Suprapubic skin (tissue), 4 donors: ENCODE measurements around the gene SMG5. TPM values are rescaled to one million over a fixed set of nuclear protein-coding genes. Genes with fewer than 3 reads are reported as not detected.
A peak's percentile ranks its signal among the peaks of the same experiment; 100 is the strongest.
"Not testable (repeated sequence)": the region's sequence is repeated elsewhere in the genome, so short reads cannot be mapped to it uniquely, and the experiment has no call there.

Source experiments
- DNase-seq, 2 donors: peaks; one replicate each; pipeline ENCODE4 v3.0.0-alpha.2; 2019; ENCODE audit warnings: low spot score in 2 of 2
- H3K27ac ChIP-seq: fragments of 200-600 bp; sonication (generic); one replicate; pipeline ENCODE4 v1.5.1; 2019
- H3K27me3 ChIP-seq: fragments of 200-600 bp; sonication (generic); one replicate; pipeline ENCODE4 v1.5.1; 2019
- H3K36me3 ChIP-seq: fragments of 200-600 bp; sonication (generic); one replicate; pipeline ENCODE4 v1.5.1; 2019
- H3K4me1 ChIP-seq: fragments of 200-600 bp; sonication (generic); one replicate; pipeline ENCODE4 v1.5.1; 2019
- H3K4me3 ChIP-seq: fragments of 200-600 bp; sonication (generic); one replicate; pipeline ENCODE4 v1.5.1; 2019; ENCODE audit warnings: mild to moderate bottlenecking
- H3K9me3 ChIP-seq: fragments of 200-600 bp; sonication (generic); one replicate; pipeline ENCODE4 v1.5.1; 2019
- CTCF ChIP-seq, 2 donors: fragments of 200-600 bp in 1 of 2; fragments of 450-650 bp in 1 of 2; sonication (generic) in 1 of 2; IDR thresholded peaks; one replicate each; pipeline ENCODE4 v1.5.1; 2016 to 2019; ENCODE audit warnings: antibody characterized with exemption in 2 of 2, mild to moderate bottlenecking in 1 of 2, moderate library complexity in 1 of 2
- EP300 ChIP-seq: sonication (generic); formaldehyde crosslinking; IDR thresholded peaks from one replicate; pipeline ENCODE4 v1.6.1; 2017; ENCODE audit warnings: antibody characterized with exemption
- POLR2A ChIP-seq, 2 donors: fragments of 450-650 bp; IDR thresholded peaks; one replicate each; pipeline ENCODE4 v1.6.1; 2017; ENCODE audit warnings: antibody characterized with exemption in 2 of 2, mild to moderate bottlenecking in 2 of 2, moderate library complexity in 2 of 2
- POLR2AphosphoS5 ChIP-seq, 3 donors: sonication (generic); formaldehyde crosslinking; IDR thresholded peaks; one replicate each; pipeline ENCODE4 v1.6.1; 2017; ENCODE audit warnings: antibody characterized with exemption in 3 of 3
- WGBS: methylation state at CpG from one replicate; pipeline ENCODE4 v1.1.5; 2018; 5-methylcytosine and 5-hydroxymethylcytosine counted together
- total RNA-seq, 4 donors: library from RNA; depleted of rRNA; stranded (reverse); fragments of >200 nt; gene quantifications; one replicate each; pipeline ENCODE4 v1.1.0, GENCODE V29; 2016

The SMG5 gene
- total RNA-seq, 4 donors from 2014 or later = 68.0 to 170 (median 76.6) TPM

GRCh38 chr1:156225677-156226014 lies 57.0 kb downstream of the SMG5 start:
- Histone ChIP-seq H3K36me3 (peaks cover 65% of the 10 kb centered on the region), H3K9me3 (no peaks in the 10 kb centered on the region), H3K27me3 (no peaks in the 10 kb centered on the region), H3K4me1 (peaks cover 6% of the 10 kb centered on the region), H3K4me3 (no peak overlapping the region), H3K27ac (no peak overlapping the region)
- TF ChIP-seq CTCF (IDR thresholded peaks at IDR 0.05) (no peak), POLR2A (IDR thresholded peaks at IDR 0.05) (no peak), EP300 (no peak), POLR2AphosphoS5 (IDR thresholded peaks at IDR 0.05) (no peak)
- DNase-seq = no peak
- WGBS = 11% methylated on average over 2 of the region's 2 CpGs

- 94% methylated on average over 13 of the region's 13 CpGs for WGBS
- no peak overlapping the region for H3K27ac ChIP-seq
- DNase-seq = no peak
- no peaks in the 10 kb centered on the region for H3K9me3 ChIP-seq
- H3K36me3 ChIP-seq = peaks cover 46% of the 10 kb centered on the region
- no peaks in the 10 kb centered on the region for H3K27me3 ChIP-seq
- H3K4me1 ChIP-seq = peaks cover 21% of the 10 kb centered on the region
- TF ChIP-seq POLR2AphosphoS5 (IDR thresholded peaks at IDR 0.05) = no peak
- no peak for TF ChIP-seq CTCF (IDR thresholded peaks at IDR 0.05)
- no peak for TF ChIP-seq EP300
- TF ChIP-seq POLR2A (IDR thresholded peaks at IDR 0.05) = no peak
- no peak overlapping the region for H3K4me3 ChIP-seq
Observed at GRCh38 chr1:156221986-156222692, 60.5 kb downstream of the SMG5 start.

- H3K9me3 ChIP-seq = no peaks in the 10 kb centered on the region
- peaks cover 35% of the 10 kb centered on the region for H3K36me3 ChIP-seq
- H3K27ac ChIP-seq = no peak overlapping the region
- H3K27me3 ChIP-seq = no peaks in the 10 kb centered on the region
- no peak overlapping the region for H3K4me3 ChIP-seq
- peaks cover 21% of the 10 kb centered on the region for H3K4me1 ChIP-seq
- DNase-seq = no peak
- 98% methylated on average over 9 of the region's 9 CpGs for WGBS
- no peak for TF ChIP-seq POLR2A (IDR thresholded peaks at IDR 0.05)
- no peak for TF ChIP-seq EP300
- no peak for TF ChIP-seq CTCF (IDR thresholded peaks at IDR 0.05)
- TF ChIP-seq POLR2AphosphoS5 (IDR thresholded peaks at IDR 0.05) = no peak
Observed at GRCh38 chr1:156220226-156220625, 62.4 kb downstream of the SMG5 start.

GRCh38 chr1:156217871-156218270 lies 64.8 kb downstream of the SMG5 start:
- H3K4me1 ChIP-seq = peaks cover 34% of the 10 kb centered on the region
- no peak for TF ChIP-seq POLR2AphosphoS5 (IDR thresholded peaks at IDR 0.05)
- TF ChIP-seq CTCF (IDR thresholded peaks at IDR 0.05) = no peak

GRCh38 chr1:156216361-156217086 lies 66.1 kb downstream of the SMG5 start:
- not testable (repeated sequence) for H3K9me3 ChIP-seq, H3K4me3 ChIP-seq, H3K27ac ChIP-seq, DNase-seq, H3K27me3 ChIP-seq
- whole genome bisulfite sequencing = 98% methylated on average over 54 of the region's 55 CpGs
- H3K36me3 ChIP-seq = peaks cover 15% of the 10 kb centered on the region
- peaks cover 39% of the 10 kb centered on the region for H3K4me1 ChIP-seq

More at GRCh38 chr1:156217871-156218270, 64.8 kb downstream of the SMG5 start:
- peaks cover 28% of the 10 kb centered on the region for H3K36me3 ChIP-seq
- WGBS = 17% methylated on average over 2 of the region's 2 CpGs
- H3K4me3 ChIP-seq = no peak overlapping the region
- no peak for DNase-seq
- H3K9me3 ChIP-seq = no peaks in the 10 kb centered on the region
- no peaks in the 10 kb centered on the region for H3K27me3 ChIP-seq
- peak overlapping the region; percentile 55 for H3K27ac ChIP-seq
